PC-3 (cell line): ENCODE results near the gene UBE2D4. TPM values are rescaled to one million over a fixed set of nuclear protein-coding genes. Genes with fewer than 3 reads are reported as not detected.
"Not testable (repeated sequence)": the region's sequence is repeated elsewhere in the genome, so short reads cannot be mapped to it uniquely, and the experiment has no call there.

ENCODE experiments used
- ATAC-seq: fragments of 200-7000 bp; cut with Tn5 transposase; 2 replicates; pipeline ENCODE4 v1.9.1; 2020; ENCODE audit warnings: mild to moderate bottlenecking, moderate library complexity
- BruUV-seq: library from RNA; stranded (reverse); fragments of 400-500 nt; replicated peaks from 2 replicates; lab custom pipeline; 2021; lab: Mats Ljungman, UMichigan
- CTCF ChIA-PET: fragments of 300-600 bp; sonication (Branson Sonifier 250); formaldehyde crosslinking; loops from one replicate; lab custom pipeline; 2022; ENCODE audit warnings: antibody characterized with exemption; lab: Charles Lee
- POLR2A ChIA-PET: fragments of 300-600 bp; sonication (Branson Sonifier 250); formaldehyde crosslinking; loops from one replicate; lab custom pipeline; 2022; ENCODE audit warnings: antibody characterized with exemption; ENCODE audit not compliant: unreplicated experiment; lab: Charles Lee
- DNase-seq: peaks from one replicate; pipeline ENCODE4 v3.0.0-alpha.2; 2015
- H2AFZ ChIP-seq: fragments of 300-600 bp; sonication (generic); 2 replicates; pipeline ENCODE4 v1.6.0; 2016; ENCODE audit warnings: antibody characterized with exemption, low read length
- H3F3A ChIP-seq: fragments of 300-600 bp; sonication (generic); one replicate; pipeline ENCODE4 v1.6.0; 2017; ENCODE audit warnings: antibody characterized with exemption, low read length, control low read depth, mild to moderate bottlenecking; ENCODE audit not compliant: unreplicated experiment
- H3K27ac ChIP-seq: fragments of 300-600 bp; sonication (generic); 2 replicates; pipeline ENCODE4 v1.5.1; 2016; ENCODE audit warnings: mild to moderate bottlenecking, low read length
- H3K27me3 ChIP-seq: fragments of 300-600 bp; sonication (generic); 2 replicates; pipeline ENCODE4 v1.6.1; 2016; ENCODE audit warnings: low read length, mixed read lengths
- H3K36me3 ChIP-seq: fragments of 300-600 bp; sonication (generic); 2 replicates; pipeline ENCODE4 v1.6.1; 2016; ENCODE audit warnings: low read depth, mixed run types, low read length, mixed read lengths
- H3K4me1 ChIP-seq: fragments of 300-600 bp; sonication (generic); 2 replicates; pipeline ENCODE4 v1.5.1; 2016; ENCODE audit warnings: low read length; ENCODE audit not compliant: insufficient read depth
- H3K4me2 ChIP-seq: fragments of 300-600 bp; sonication (generic); 2 replicates; pipeline ENCODE4 v1.6.0; 2016; ENCODE audit warnings: low read length
- H3K4me3 ChIP-seq: fragments of 300-600 bp; sonication (generic); 2 replicates; pipeline ENCODE4 v1.5.1; 2016; ENCODE audit warnings: mild to moderate bottlenecking, low read length, mixed read lengths
- H3K79me2 ChIP-seq: fragments of 300-600 bp; sonication (generic); 2 replicates; pipeline ENCODE4 v1.6.1; 2017; ENCODE audit warnings: low read length, mixed read lengths
- H3K9ac ChIP-seq: fragments of 300-600 bp; sonication (generic); 2 replicates; pipeline ENCODE4 v1.6.0; 2016; ENCODE audit warnings: mild to moderate bottlenecking, low read length
- H3K9me2 ChIP-seq: fragments of 300-600 bp; sonication (generic); replicated peaks from 2 replicates; pipeline ENCODE4 v1.6.1; 2016; ENCODE audit warnings: mixed run types, low read length, mixed read lengths
- H3K9me3 ChIP-seq: fragments of 300-600 bp; sonication (generic); 2 replicates; pipeline ENCODE4 v1.6.1; 2016; ENCODE audit warnings: low read length, mixed read lengths
- H4K20me1 ChIP-seq: fragments of 300-600 bp; sonication (generic); 2 replicates; pipeline ENCODE4 v1.6.1; 2016; ENCODE audit warnings: low read length, mixed read lengths
- EZH2 ChIP-seq: fragments of 300-600 bp; sonication (generic); IDR thresholded peaks from one replicate; pipeline ENCODE4 v1.6.1; 2017; ENCODE audit warnings: antibody characterized with exemption, mild to moderate bottlenecking, low read length; ENCODE audit not compliant: unreplicated experiment
- EZH2phosphoT487 ChIP-seq: fragments of 300-600 bp; sonication (generic); IDR thresholded peaks from 2 replicates; pipeline ENCODE4 v1.6.1; 2018; ENCODE audit warnings: mild to moderate bottlenecking, antibody characterized with exemption, low read length, borderline replicate concordance
- intact Hi-C: fragments of 100-400 bp; cut with micrococcal nuclease; formaldehyde crosslinking; loops from 2 replicates; pipeline ENCODE4 v1.9.0; 2023
- total RNA-seq: library from RNA; depleted of rRNA; stranded (reverse); fragments of >200 nt; gene quantifications from 2 replicates; pipeline ENCODE4 v1.2.3, GENCODE V29; 2014
- TF ChIP-seq, protein P1 (sequence below): fragments of 300-600 bp; sonication (generic); conservative IDR thresholded peaks from 2 replicates; pipeline ENCODE4 v1.5.1; 2017; ENCODE audit warnings: antibody characterized with exemption, low read depth, mild to moderate bottlenecking, low read length

UBE2D4 gene
- total RNA-seq, 1 experiment from 2014 or later, result 11.8 TPM

DNA sequence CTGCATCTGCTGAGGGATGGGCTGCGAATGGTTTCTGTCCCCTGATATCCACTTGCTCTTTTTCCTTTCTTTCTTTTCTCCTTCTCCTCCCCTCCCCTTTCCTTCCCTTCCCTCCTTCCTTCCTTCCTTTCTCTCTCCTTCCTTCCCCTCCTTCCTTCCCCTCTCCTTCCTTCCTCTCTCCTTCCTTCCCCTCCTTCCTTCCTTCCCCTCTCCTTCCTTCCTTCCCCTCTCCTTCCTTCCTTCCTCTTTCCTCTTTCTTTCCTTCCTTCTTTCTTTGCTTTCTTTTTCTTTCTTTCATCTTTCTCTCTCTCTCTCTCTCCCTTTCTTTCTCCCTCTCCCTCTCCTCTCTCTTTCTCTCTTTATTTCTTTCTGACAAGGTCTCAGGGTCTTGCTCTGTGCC lies 51.3 kb downstream of the UBE2D4 start:
- no peak for ATAC-seq
- DNase-seq, result no peak

DNA sequence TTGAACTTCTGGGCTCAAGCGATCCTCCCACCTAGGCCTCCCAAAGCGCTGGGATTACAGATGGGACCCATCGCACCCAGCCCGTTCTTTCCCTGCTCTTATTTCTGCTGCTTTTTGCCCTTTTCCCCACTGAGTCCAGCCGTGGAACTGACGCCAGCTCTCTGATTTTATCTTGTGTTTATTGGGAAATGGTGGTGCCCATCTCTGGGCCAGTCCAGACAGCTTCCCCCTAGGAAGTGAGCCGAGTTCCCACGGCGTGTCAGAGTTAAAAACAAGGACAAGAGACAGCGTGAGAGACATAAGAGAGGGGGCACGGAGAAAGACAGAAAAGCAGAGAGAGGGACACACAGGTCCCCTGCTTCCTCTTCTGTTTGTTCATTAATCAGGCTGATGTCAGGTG lies 51.9 kb downstream of the UBE2D4 start:
- ATAC-seq, POLR2A ChIA-PET, H3F3A ChIP-seq, H3K9me2 ChIP-seq, H3K9ac ChIP-seq, H4K20me1 ChIP-seq, H3K4me2 ChIP-seq, H3K27me3 ChIP-seq, H3K79me2 ChIP-seq, DNase-seq, H3K4me3 ChIP-seq, BruUV-seq, H2AFZ ChIP-seq, CTCF ChIA-PET, intact Hi-C loops, H3K36me3 ChIP-seq, H3K4me1 ChIP-seq, H3K27ac ChIP-seq, H3K9me3 ChIP-seq: not testable (repeated sequence)

More for the DNA sequence above, 51.3 kb downstream of the UBE2D4 start:
- Histone ChIP-seq H3K36me3 (no peaks in the 10 kb centered on the region), H3K9me2 (no peaks in the 10 kb centered on the region), H3K9ac (no peak overlapping the region), H3F3A (no peaks in the 10 kb centered on the region), H3K4me1 (no peaks in the 10 kb centered on the region), H3K27ac (no peak overlapping the region), H3K79me2 (no peaks in the 10 kb centered on the region), H3K4me3 (no peak overlapping the region), H3K27me3 (no peaks in the 10 kb centered on the region), H3K9me3 (no peaks in the 10 kb centered on the region), H4K20me1 (no peaks in the 10 kb centered on the region), H2AFZ (no peak overlapping the region), H3K4me2 (no peak overlapping the region)
- BruUV-seq, result no TSS peak
- intact Hi-C loops, result no loop called here
- ChIA-PET CTCF (no interaction called here), POLR2A (no interaction called here)
- TF ChIP-seq EZH2phosphoT487 (no peak), EZH2 (no peak)
- TF ChIP-seq, protein P1, sequence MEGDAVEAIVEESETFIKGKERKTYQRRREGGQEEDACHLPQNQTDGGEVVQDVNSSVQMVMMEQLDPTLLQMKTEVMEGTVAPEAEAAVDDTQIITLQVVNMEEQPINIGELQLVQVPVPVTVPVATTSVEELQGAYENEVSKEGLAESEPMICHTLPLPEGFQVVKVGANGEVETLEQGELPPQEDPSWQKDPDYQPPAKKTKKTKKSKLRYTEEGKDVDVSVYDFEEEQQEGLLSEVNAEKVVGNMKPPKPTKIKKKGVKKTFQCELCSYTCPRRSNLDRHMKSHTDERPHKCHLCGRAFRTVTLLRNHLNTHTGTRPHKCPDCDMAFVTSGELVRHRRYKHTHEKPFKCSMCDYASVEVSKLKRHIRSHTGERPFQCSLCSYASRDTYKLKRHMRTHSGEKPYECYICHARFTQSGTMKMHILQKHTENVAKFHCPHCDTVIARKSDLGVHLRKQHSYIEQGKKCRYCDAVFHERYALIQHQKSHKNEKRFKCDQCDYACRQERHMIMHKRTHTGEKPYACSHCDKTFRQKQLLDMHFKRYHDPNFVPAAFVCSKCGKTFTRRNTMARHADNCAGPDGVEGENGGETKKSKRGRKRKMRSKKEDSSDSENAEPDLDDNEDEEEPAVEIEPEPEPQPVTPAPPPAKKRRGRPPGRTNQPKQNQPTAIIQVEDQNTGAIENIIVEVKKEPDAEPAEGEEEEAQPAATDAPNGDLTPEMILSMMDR, result no peak

DNA sequence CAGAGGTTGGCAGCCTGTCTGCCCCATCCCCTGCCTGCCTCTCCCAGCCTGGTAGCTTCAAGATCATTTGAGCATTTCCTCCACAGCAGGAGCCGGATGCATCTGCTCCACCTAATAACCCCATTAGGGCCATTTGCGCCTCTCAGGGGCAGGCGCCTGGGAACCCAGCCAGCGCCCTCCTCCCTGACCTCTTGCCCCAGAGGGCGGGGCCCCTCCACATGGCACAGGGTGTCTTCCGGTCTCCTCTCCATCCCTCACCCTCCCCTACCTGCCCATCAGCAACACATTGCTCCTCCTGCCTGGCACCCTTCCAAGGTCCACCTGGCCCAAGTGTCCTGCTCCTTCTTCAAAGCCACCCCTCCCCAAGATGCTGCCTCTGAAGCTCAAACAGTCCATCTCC lies 56.6 kb downstream of the UBE2D4 start:
- H3K9ac ChIP-seq, H3K79me2 ChIP-seq, H3K9me3 ChIP-seq, H3K27me3 ChIP-seq, H3K4me2 ChIP-seq, H4K20me1 ChIP-seq, H3K4me3 ChIP-seq, DNase-seq, H3F3A ChIP-seq, CTCF ChIA-PET, POLR2A ChIA-PET, BruUV-seq, intact Hi-C loops, ATAC-seq, H3K27ac ChIP-seq, H3K9me2 ChIP-seq, H2AFZ ChIP-seq, H3K36me3 ChIP-seq, H3K4me1 ChIP-seq: not testable (repeated sequence)

DNA sequence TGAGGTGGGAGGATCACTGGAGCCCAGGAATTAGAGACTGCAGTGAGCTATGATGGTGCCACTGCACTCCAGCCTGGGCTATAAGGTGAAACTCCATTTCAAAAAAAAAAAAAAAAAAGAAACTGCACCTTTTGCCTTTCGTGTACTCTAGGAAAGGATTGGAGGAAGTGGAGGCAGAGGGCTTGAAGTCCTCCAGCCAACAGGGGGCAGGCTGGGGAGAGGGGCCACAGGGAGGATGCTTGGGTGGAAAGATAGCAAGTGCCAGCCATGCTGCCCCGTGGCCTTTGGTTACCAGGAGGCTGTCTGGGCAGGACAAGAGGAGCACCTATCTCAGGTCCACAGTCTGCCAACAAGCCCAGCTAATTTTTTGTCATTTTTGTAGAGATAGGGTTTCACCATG lies 57.5 kb downstream of the UBE2D4 start:
- H3K4me1 ChIP-seq, H3K36me3 ChIP-seq, H3K4me3 ChIP-seq, H3K9ac ChIP-seq, H3K27me3 ChIP-seq, H3K79me2 ChIP-seq, H4K20me1 ChIP-seq, H3K4me2 ChIP-seq, DNase-seq, intact Hi-C loops, H3F3A ChIP-seq, H3K27ac ChIP-seq, H2AFZ ChIP-seq, H3K9me2 ChIP-seq, CTCF ChIA-PET, ATAC-seq, POLR2A ChIA-PET, BruUV-seq, H3K9me3 ChIP-seq: not testable (repeated sequence)
